Measurements from ENCODE around the gene MB. TPM values are rescaled to one million over a fixed set of nuclear protein-coding genes. Genes with fewer than 3 reads are reported as not detected.

Gene MB
- total RNA-seq, 1 experiment from 2014 or later, result not detected

- CTCF ChIA-PET, result interaction anchor here (0.7 kb wide), 1 partner anchor 8 kb away, joined by 5 read pairs; no protein-coding TSS in a partner anchor
Observed at GRCh38 chr22:35662914-35663313, 45.8 kb upstream of the MB start.

DNA sequence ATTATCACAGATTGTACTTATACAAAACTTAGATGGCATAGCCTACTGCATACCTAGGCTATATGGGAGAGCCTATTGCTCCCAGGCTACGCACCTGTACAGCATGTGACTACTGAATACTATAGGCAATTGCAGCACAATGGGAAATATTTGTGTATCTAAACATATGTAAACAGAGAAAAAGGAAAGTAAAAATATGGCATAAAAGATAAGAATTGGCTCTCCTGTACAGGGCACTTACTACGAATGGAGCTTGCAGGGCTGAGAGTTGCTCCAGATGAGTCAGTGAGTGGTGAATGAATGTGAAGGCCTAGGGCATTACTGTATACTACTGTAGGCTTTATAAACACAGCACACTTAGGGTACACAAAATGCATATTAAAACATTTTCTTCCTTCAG, 44.3 kb upstream of the MB start:
- BruUV-seq (replicated peaks), result no TSS peak
- Mint-ChIP-seq H3K4me3 (ENCODE audit: low read depth, unreplicated experiment) (no peak overlapping the region), H3K27ac (ENCODE audit: unreplicated experiment) (no peak overlapping the region), H3K4me1 (ENCODE audit: low read depth, unreplicated experiment) (peaks cover 2% of the 10 kb centered on the region), H3K9me3 (ENCODE audit: low read depth, unreplicated experiment) (peaks cover 7% of the 10 kb centered on the region), H3K27me3 (ENCODE audit: unreplicated experiment) (no peaks in the 10 kb centered on the region), H3K36me3 (ENCODE audit: insufficient read depth, unreplicated experiment) (peaks cover 23% of the 10 kb centered on the region)
- intact Hi-C loops (cut with micrococcal nuclease; ENCODE audit: unreplicated experiment), result no loop called here
- CTCF ChIA-PET, result no interaction called here
- no peak for DNase-seq
- TF ChIP-seq, protein P1, sequence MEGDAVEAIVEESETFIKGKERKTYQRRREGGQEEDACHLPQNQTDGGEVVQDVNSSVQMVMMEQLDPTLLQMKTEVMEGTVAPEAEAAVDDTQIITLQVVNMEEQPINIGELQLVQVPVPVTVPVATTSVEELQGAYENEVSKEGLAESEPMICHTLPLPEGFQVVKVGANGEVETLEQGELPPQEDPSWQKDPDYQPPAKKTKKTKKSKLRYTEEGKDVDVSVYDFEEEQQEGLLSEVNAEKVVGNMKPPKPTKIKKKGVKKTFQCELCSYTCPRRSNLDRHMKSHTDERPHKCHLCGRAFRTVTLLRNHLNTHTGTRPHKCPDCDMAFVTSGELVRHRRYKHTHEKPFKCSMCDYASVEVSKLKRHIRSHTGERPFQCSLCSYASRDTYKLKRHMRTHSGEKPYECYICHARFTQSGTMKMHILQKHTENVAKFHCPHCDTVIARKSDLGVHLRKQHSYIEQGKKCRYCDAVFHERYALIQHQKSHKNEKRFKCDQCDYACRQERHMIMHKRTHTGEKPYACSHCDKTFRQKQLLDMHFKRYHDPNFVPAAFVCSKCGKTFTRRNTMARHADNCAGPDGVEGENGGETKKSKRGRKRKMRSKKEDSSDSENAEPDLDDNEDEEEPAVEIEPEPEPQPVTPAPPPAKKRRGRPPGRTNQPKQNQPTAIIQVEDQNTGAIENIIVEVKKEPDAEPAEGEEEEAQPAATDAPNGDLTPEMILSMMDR (IDR thresholded peaks at IDR 0.05; ENCODE audit: unreplicated experiment), result no peak

More at GRCh38 chr22:35662914-35663313, 45.8 kb upstream of the MB start:
- intact Hi-C loops (cut with micrococcal nuclease; ENCODE audit: unreplicated experiment), result no loop called here
- no peak overlapping the region for H3K27ac Mint-ChIP-seq (ENCODE audit: unreplicated experiment)
- TF ChIP-seq, protein P1 (IDR thresholded peaks at IDR 0.05; ENCODE audit: unreplicated experiment), result no peak
- no TSS peak for BruUV-seq (replicated peaks)
- H3K27me3 Mint-ChIP-seq (ENCODE audit: unreplicated experiment), result no peaks in the 10 kb centered on the region
- peaks cover 7% of the 10 kb centered on the region for H3K9me3 Mint-ChIP-seq (ENCODE audit: low read depth, unreplicated experiment)
- H3K4me3 Mint-ChIP-seq (ENCODE audit: low read depth, unreplicated experiment), result no peak overlapping the region
- DNase-seq, result no peak
- H3K36me3 Mint-ChIP-seq (ENCODE audit: insufficient read depth, unreplicated experiment), result peaks cover 18% of the 10 kb centered on the region
- no peaks in the 10 kb centered on the region for H3K4me1 Mint-ChIP-seq (ENCODE audit: low read depth, unreplicated experiment)

DNA sequence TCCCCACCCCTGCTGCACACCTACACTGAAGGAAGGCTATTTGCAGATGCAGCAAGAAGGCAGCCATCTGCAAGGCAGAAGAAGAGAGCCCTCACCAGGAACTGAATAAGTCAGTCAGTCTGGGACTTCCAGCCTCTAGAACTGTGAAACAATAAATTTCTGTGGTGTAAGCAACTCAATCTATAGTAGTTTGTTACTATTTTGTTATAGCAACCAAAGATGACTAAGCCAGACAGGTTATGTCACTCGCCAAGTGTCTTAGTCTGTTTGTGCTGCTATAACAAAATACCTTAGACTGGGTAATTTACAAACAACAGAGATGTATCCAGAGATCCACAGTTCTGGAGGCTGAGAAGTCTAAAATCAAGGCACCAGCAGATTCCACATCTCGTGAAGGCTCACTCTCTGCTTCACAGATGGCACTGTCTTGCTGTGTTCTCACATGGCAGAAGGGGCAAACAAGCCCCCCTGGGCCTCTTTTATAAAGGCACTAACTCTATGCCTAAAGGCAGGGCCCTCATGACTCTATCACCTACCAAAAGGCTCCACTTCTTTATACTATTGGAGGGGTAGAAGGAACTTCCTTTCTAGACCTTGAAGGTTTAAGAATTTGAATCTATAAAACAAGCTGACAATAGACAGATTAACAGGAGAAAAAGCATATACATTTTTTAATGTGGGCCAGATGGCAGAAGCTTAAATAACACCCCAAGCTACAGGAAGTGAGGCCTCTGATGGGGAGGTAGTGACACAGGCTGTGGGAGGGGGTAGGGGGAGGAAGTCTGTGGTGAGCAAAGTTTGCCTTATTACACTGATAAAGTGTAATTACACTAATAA, 43.4 kb upstream of the MB start:
- DNase-seq, result no peak
- CTCF ChIA-PET, result no interaction called here
- H3K4me3 Mint-ChIP-seq (ENCODE audit: low read depth, unreplicated experiment), result no peak overlapping the region
- peaks cover 29% of the 10 kb centered on the region for H3K36me3 Mint-ChIP-seq (ENCODE audit: insufficient read depth, unreplicated experiment)
- no peaks in the 10 kb centered on the region for H3K27me3 Mint-ChIP-seq (ENCODE audit: unreplicated experiment)
- H3K4me1 Mint-ChIP-seq (ENCODE audit: low read depth, unreplicated experiment), result peaks cover 11% of the 10 kb centered on the region
- intact Hi-C loops (cut with micrococcal nuclease; ENCODE audit: unreplicated experiment), result no loop called here
- TF ChIP-seq, protein P1 (IDR thresholded peaks at IDR 0.05; ENCODE audit: unreplicated experiment), result no peak
- peaks cover 7% of the 10 kb centered on the region for H3K9me3 Mint-ChIP-seq (ENCODE audit: low read depth, unreplicated experiment)
- no peak overlapping the region for H3K27ac Mint-ChIP-seq (ENCODE audit: unreplicated experiment)
- BruUV-seq (replicated peaks), result no TSS peak

- no peak overlapping the region for H3K4me3 Mint-ChIP-seq (ENCODE audit: low read depth, unreplicated experiment)
- TF ChIP-seq, protein P1 (IDR thresholded peaks at IDR 0.05; ENCODE audit: unreplicated experiment), result no peak
- H3K4me1 Mint-ChIP-seq (ENCODE audit: low read depth, unreplicated experiment), result peaks cover 11% of the 10 kb centered on the region
- no peaks in the 10 kb centered on the region for H3K27me3 Mint-ChIP-seq (ENCODE audit: unreplicated experiment)
- peaks cover 21% of the 10 kb centered on the region for H3K36me3 Mint-ChIP-seq (ENCODE audit: insufficient read depth, unreplicated experiment)
- CTCF ChIA-PET, result no interaction called here
- intact Hi-C loops (cut with micrococcal nuclease; ENCODE audit: unreplicated experiment), result no loop called here
- peaks cover 7% of the 10 kb centered on the region for H3K9me3 Mint-ChIP-seq (ENCODE audit: low read depth, unreplicated experiment)
- no peak for DNase-seq
- no TSS peak for BruUV-seq (replicated peaks)
- H3K27ac Mint-ChIP-seq (ENCODE audit: unreplicated experiment), result no peak overlapping the region
Observed at GRCh38 chr22:35657571-35658312, 40.6 kb upstream of the MB start.

Measured in Calu3 (cell line).